PC-3 (cell line): Measurements from ENCODE around the gene RAD50. TPM values are rescaled to one million over a fixed set of nuclear protein-coding genes. Genes with fewer than 3 reads are reported as not detected.
"Not testable (repeated sequence)": the region's sequence is repeated elsewhere in the genome, so short reads cannot be mapped to it uniquely, and the experiment has no call there.

Experiments
- ATAC-seq: fragments of 200-7000 bp; cut with Tn5 transposase; 2 replicates; pipeline ENCODE4 v1.9.1; 2020; ENCODE audit warnings: mild to moderate bottlenecking, moderate library complexity
- BruUV-seq: library from RNA; stranded (reverse); fragments of 400-500 nt; replicated peaks from 2 replicates; lab custom pipeline; 2021; lab: Mats Ljungman, UMichigan
- CTCF ChIA-PET: fragments of 300-600 bp; sonication (Branson Sonifier 250); formaldehyde crosslinking; loops from one replicate; lab custom pipeline; 2022; ENCODE audit warnings: antibody characterized with exemption; lab: Charles Lee
- POLR2A ChIA-PET: fragments of 300-600 bp; sonication (Branson Sonifier 250); formaldehyde crosslinking; loops from one replicate; lab custom pipeline; 2022; ENCODE audit warnings: antibody characterized with exemption; ENCODE audit not compliant: unreplicated experiment; lab: Charles Lee
- DNase-seq: peaks from one replicate; pipeline ENCODE4 v3.0.0-alpha.2; 2015
- H2AFZ ChIP-seq: fragments of 300-600 bp; sonication (generic); 2 replicates; pipeline ENCODE4 v1.6.0; 2016; ENCODE audit warnings: antibody characterized with exemption, low read length
- H3F3A ChIP-seq: fragments of 300-600 bp; sonication (generic); one replicate; pipeline ENCODE4 v1.6.0; 2017; ENCODE audit warnings: antibody characterized with exemption, low read length, control low read depth, mild to moderate bottlenecking; ENCODE audit not compliant: unreplicated experiment
- H3K27ac ChIP-seq: fragments of 300-600 bp; sonication (generic); 2 replicates; pipeline ENCODE4 v1.5.1; 2016; ENCODE audit warnings: mild to moderate bottlenecking, low read length
- H3K27me3 ChIP-seq: fragments of 300-600 bp; sonication (generic); 2 replicates; pipeline ENCODE4 v1.6.1; 2016; ENCODE audit warnings: low read length, mixed read lengths
- H3K36me3 ChIP-seq: fragments of 300-600 bp; sonication (generic); 2 replicates; pipeline ENCODE4 v1.6.1; 2016; ENCODE audit warnings: low read depth, mixed run types, low read length, mixed read lengths
- H3K4me1 ChIP-seq: fragments of 300-600 bp; sonication (generic); 2 replicates; pipeline ENCODE4 v1.5.1; 2016; ENCODE audit warnings: low read length; ENCODE audit not compliant: insufficient read depth
- H3K4me2 ChIP-seq: fragments of 300-600 bp; sonication (generic); 2 replicates; pipeline ENCODE4 v1.6.0; 2016; ENCODE audit warnings: low read length
- H3K4me3 ChIP-seq: fragments of 300-600 bp; sonication (generic); 2 replicates; pipeline ENCODE4 v1.5.1; 2016; ENCODE audit warnings: mild to moderate bottlenecking, low read length, mixed read lengths
- H3K79me2 ChIP-seq: fragments of 300-600 bp; sonication (generic); 2 replicates; pipeline ENCODE4 v1.6.1; 2017; ENCODE audit warnings: low read length, mixed read lengths
- H3K9ac ChIP-seq: fragments of 300-600 bp; sonication (generic); 2 replicates; pipeline ENCODE4 v1.6.0; 2016; ENCODE audit warnings: mild to moderate bottlenecking, low read length
- H3K9me2 ChIP-seq: fragments of 300-600 bp; sonication (generic); replicated peaks from 2 replicates; pipeline ENCODE4 v1.6.1; 2016; ENCODE audit warnings: mixed run types, low read length, mixed read lengths
- H3K9me3 ChIP-seq: fragments of 300-600 bp; sonication (generic); 2 replicates; pipeline ENCODE4 v1.6.1; 2016; ENCODE audit warnings: low read length, mixed read lengths
- H4K20me1 ChIP-seq: fragments of 300-600 bp; sonication (generic); 2 replicates; pipeline ENCODE4 v1.6.1; 2016; ENCODE audit warnings: low read length, mixed read lengths
- EZH2 ChIP-seq: fragments of 300-600 bp; sonication (generic); IDR thresholded peaks from one replicate; pipeline ENCODE4 v1.6.1; 2017; ENCODE audit warnings: antibody characterized with exemption, mild to moderate bottlenecking, low read length; ENCODE audit not compliant: unreplicated experiment
- EZH2phosphoT487 ChIP-seq: fragments of 300-600 bp; sonication (generic); IDR thresholded peaks from 2 replicates; pipeline ENCODE4 v1.6.1; 2018; ENCODE audit warnings: mild to moderate bottlenecking, antibody characterized with exemption, low read length, borderline replicate concordance
- intact Hi-C: fragments of 100-400 bp; cut with micrococcal nuclease; formaldehyde crosslinking; loops from 2 replicates; pipeline ENCODE4 v1.9.0; 2023
- total RNA-seq: library from RNA; depleted of rRNA; stranded (reverse); fragments of >200 nt; gene quantifications from 2 replicates; pipeline ENCODE4 v1.2.3, GENCODE V29; 2014
- TF ChIP-seq, protein P1 (sequence below): fragments of 300-600 bp; sonication (generic); conservative IDR thresholded peaks from 2 replicates; pipeline ENCODE4 v1.5.1; 2017; ENCODE audit warnings: antibody characterized with exemption, low read depth, mild to moderate bottlenecking, low read length

Gene RAD50
- total RNA-seq, 1 experiment from 2014 or later = 6.7 TPM

DNA sequence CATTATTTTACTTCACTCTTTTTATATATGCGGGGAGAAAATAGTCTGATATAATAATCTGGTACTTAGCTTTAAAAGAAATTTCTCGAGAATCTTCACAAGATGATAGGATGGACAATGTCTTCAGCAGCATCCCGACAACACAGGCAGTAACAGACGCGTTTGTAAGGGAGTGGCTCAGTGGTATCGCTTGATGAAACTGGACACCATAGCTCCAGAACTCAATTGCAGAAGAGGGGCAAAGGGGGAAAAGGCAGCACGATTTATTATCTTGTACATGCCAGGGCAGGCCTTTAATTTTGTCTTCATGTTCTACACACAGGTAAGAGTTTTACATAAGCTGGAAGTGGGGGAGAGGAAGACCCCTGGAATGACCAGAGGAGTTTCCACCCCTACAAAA lies 132.7 kb downstream of the RAD50 start:
- Histone ChIP-seq H3F3A (no peaks in the 10 kb centered on the region), H3K4me3 (no peak overlapping the region), H3K9me2 (no peaks in the 10 kb centered on the region), H3K4me2 (no peak overlapping the region), H3K36me3 (no peaks in the 10 kb centered on the region), H2AFZ (no peak overlapping the region), H4K20me1 (no peaks in the 10 kb centered on the region), H3K79me2 (no peaks in the 10 kb centered on the region), H3K9me3 (no peaks in the 10 kb centered on the region), H3K4me1 (no peaks in the 10 kb centered on the region), H3K27me3 (no peaks in the 10 kb centered on the region), H3K27ac (no peak overlapping the region), H3K9ac (no peak overlapping the region)
- ChIA-PET POLR2A (no interaction called here), CTCF (no interaction called here)
- TF ChIP-seq EZH2 = no peak
- TF ChIP-seq, protein P1, sequence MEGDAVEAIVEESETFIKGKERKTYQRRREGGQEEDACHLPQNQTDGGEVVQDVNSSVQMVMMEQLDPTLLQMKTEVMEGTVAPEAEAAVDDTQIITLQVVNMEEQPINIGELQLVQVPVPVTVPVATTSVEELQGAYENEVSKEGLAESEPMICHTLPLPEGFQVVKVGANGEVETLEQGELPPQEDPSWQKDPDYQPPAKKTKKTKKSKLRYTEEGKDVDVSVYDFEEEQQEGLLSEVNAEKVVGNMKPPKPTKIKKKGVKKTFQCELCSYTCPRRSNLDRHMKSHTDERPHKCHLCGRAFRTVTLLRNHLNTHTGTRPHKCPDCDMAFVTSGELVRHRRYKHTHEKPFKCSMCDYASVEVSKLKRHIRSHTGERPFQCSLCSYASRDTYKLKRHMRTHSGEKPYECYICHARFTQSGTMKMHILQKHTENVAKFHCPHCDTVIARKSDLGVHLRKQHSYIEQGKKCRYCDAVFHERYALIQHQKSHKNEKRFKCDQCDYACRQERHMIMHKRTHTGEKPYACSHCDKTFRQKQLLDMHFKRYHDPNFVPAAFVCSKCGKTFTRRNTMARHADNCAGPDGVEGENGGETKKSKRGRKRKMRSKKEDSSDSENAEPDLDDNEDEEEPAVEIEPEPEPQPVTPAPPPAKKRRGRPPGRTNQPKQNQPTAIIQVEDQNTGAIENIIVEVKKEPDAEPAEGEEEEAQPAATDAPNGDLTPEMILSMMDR = no peak
- no peak for TF ChIP-seq EZH2phosphoT487
- intact Hi-C loops = no loop called here
- no peak for DNase-seq
- ATAC-seq = no peak
- BruUV-seq = no TSS peak

DNA sequence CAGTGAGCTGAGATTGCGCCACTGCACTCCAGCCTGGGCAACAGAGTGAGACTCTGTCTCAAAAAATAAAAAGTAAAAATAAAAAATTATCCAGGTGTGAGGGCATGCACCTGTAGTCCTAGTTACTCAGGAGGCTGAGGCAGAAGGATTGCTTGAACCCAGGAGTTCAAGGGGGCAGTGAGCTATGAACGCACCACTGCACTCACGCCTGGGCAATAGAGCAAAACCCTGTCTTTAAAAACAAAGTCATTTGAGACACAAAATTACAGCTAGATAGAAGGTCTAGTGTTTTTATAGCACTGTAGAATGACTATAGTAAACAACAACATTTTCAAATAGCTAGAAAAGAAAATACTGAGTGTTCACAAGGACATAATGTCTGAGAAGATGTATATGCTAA lies 133.4 kb downstream of the RAD50 start:
- Histone ChIP-seq H3K79me2 (no peaks in the 10 kb centered on the region), H3K9me3 (no peaks in the 10 kb centered on the region), H2AFZ (no peak overlapping the region), H3F3A (no peaks in the 10 kb centered on the region), H3K4me3 (no peak overlapping the region), H3K36me3 (no peaks in the 10 kb centered on the region), H3K27me3 (no peaks in the 10 kb centered on the region), H3K4me1 (no peaks in the 10 kb centered on the region), H3K9me2 (no peaks in the 10 kb centered on the region), H3K9ac (no peak overlapping the region), H3K4me2 (no peak overlapping the region), H3K27ac (no peak overlapping the region), H4K20me1 (no peaks in the 10 kb centered on the region)
- ChIA-PET POLR2A (no interaction called here), CTCF (no interaction called here)
- no peak for DNase-seq
- TF ChIP-seq EZH2 (no peak), EZH2phosphoT487 (no peak)
- TF ChIP-seq, protein P1 = no peak
- intact Hi-C loops = no loop called here
- no TSS peak for BruUV-seq
- no peak for ATAC-seq

DNA sequence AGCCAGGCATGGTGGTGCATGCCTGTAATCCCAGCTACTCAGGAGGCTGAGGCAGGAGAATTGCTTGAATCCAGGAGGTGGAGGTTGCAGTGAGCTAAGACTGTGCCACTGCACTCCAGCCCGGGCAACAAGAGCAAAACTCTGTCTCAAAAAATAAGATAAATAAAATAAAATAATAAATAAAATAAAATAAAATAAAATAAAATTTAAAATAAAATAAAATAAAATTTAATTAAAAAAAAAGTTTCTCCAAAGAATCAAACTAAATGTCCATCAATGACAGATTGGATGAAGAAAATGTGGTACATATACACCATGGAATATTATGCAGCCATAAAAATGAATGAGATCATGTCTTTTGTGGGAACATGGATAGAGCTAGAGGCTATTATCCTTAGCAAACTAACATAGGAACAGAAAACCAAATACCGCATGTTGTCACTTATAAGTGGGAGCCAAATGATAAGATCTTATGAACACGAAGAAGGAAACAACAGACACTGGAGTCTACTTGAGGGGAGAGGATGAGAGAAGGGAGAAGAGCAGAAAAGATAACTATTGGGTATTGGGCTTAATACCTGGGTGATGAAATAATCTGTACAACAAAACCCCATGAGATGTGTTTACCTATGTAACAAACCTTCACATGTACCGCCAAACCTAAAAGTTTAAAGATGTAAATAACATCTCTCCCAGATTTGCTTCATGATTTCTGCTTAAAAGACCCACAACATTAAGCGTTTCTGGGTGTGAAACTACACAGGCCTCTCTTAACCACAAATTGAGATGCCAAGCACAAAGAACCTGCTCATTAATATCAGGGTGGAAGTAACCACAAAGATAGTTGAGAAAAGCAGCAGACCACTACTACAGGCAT lies 135.2 kb downstream of the RAD50 start:
- H3K4me2 ChIP-seq, POLR2A ChIA-PET, intact Hi-C loops, H3K9me3 ChIP-seq, BruUV-seq, DNase-seq, H3K79me2 ChIP-seq, CTCF ChIA-PET, H4K20me1 ChIP-seq, H2AFZ ChIP-seq, H3K9ac ChIP-seq, H3F3A ChIP-seq, H3K4me1 ChIP-seq, ATAC-seq, H3K27ac ChIP-seq, H3K9me2 ChIP-seq, H3K36me3 ChIP-seq, H3K4me3 ChIP-seq, H3K27me3 ChIP-seq: not testable (repeated sequence)
